HG03571 (cell line): ENCODE data around the gene AKNAD1.

Experiments
- ATAC-seq: cut with Tn5 transposase; IDR thresholded peaks from one replicate; pipeline ENCODE4 v1.9.1; 2021; ENCODE audit not compliant: unreplicated experiment

AKNAD1 gene

GRCh38 chr1:108865316-108865910 is 8.5 kb upstream of the AKNAD1 start:
- ATAC-seq, result no peak

- no peak for ATAC-seq
Observed at GRCh38 chr1:108863984-108864383, 7.1 kb upstream of the AKNAD1 start.

GRCh38 chr1:108862698-108863477 is 6.0 kb upstream of the AKNAD1 start:
- no peak for ATAC-seq

- no peak for ATAC-seq
Observed at GRCh38 chr1:108862017-108862610, 5.2 kb upstream of the AKNAD1 start.

- ATAC-seq, result no peak
Observed at GRCh38 chr1:108861566-108861965, 4.7 kb upstream of the AKNAD1 start.

GRCh38 chr1:108860190-108860907 is 3.5 kb upstream of the AKNAD1 start:
- no peak for ATAC-seq

GRCh38 chr1:108858230-108858950 is 1.5 kb upstream of the AKNAD1 start:
- ATAC-seq, result no peak

GRCh38 chr1:108854221-108855019 is 2.5 kb downstream of the AKNAD1 start:
- no peak for ATAC-seq

GRCh38 chr1:108852221-108852975 is 4.5 kb downstream of the AKNAD1 start:
- ATAC-seq, result no peak

GRCh38 chr1:108851567-108851966 is 5.3 kb downstream of the AKNAD1 start:
- no peak for ATAC-seq

- ATAC-seq, result no peak
Observed at GRCh38 chr1:108850929-108851328, 6.0 kb downstream of the AKNAD1 start.

GRCh38 chr1:108848806-108849205 is 8.1 kb downstream of the AKNAD1 start:
- no peak for ATAC-seq

GRCh38 chr1:108847494-108847893 is 9.4 kb downstream of the AKNAD1 start:
- ATAC-seq, result no peak

GRCh38 chr1:108845991-108846390 is 10.9 kb downstream of the AKNAD1 start:
- no peak for ATAC-seq

GRCh38 chr1:108845446-108845845 is 11.4 kb downstream of the AKNAD1 start:
- no peak for ATAC-seq

GRCh38 chr1:108843390-108844137 is 13.3 kb downstream of the AKNAD1 start:
- ATAC-seq, result no peak

GRCh38 chr1:108842525-108843181 is 14.2 kb downstream of the AKNAD1 start:
- no peak for ATAC-seq

- ATAC-seq, result no peak
Observed at GRCh38 chr1:108841703-108842102, 15.2 kb downstream of the AKNAD1 start.
